NCI-H345 treated with DMSO at 0.1 percent for 48 hours (cell line): ENCODE results near the gene HOXB7.

Experiments
- DNase-seq: peaks from one replicate; lab custom pipeline; 2025; ENCODE audit not compliant: unreplicated experiment; lab: John Stamatoyannopoulos, UW

HOXB7 gene

GRCh38 chr17:48569674-48570324 is 41.0 kb downstream of the HOXB7 start:
- no peak for DNase-seq

GRCh38 chr17:48569240-48569582 is 41.6 kb downstream of the HOXB7 start:
- DNase-seq: no peak

- DNase-seq: no peak
Measured at GRCh38 chr17:48568499-48569239, 42.1 kb downstream of the HOXB7 start.

GRCh38 chr17:48567646-48568354 is 43.0 kb downstream of the HOXB7 start:
- DNase-seq: no peak

GRCh38 chr17:48567209-48567608 is 43.6 kb downstream of the HOXB7 start:
- no peak for DNase-seq

- no peak for DNase-seq
Measured at GRCh38 chr17:48566717-48567116, 44.1 kb downstream of the HOXB7 start.

- DNase-seq: no peak
Measured at GRCh38 chr17:48565925-48566710, 44.7 kb downstream of the HOXB7 start.

GRCh38 chr17:48565022-48565554 is 45.7 kb downstream of the HOXB7 start:
- no peak for DNase-seq

- DNase-seq: no peak
Measured at GRCh38 chr17:48564188-48565021, 46.4 kb downstream of the HOXB7 start.

GRCh38 chr17:48563867-48564187 is 47.0 kb downstream of the HOXB7 start:
- no peak for DNase-seq

- DNase-seq: no peak
Measured at GRCh38 chr17:48563385-48563838, 47.4 kb downstream of the HOXB7 start.

- DNase-seq: no peak
Measured at GRCh38 chr17:48562934-48563333, 47.9 kb downstream of the HOXB7 start.

- DNase-seq: no peak
Measured at GRCh38 chr17:48561884-48562810, 48.7 kb downstream of the HOXB7 start.

GRCh38 chr17:48559840-48560817 is 50.7 kb downstream of the HOXB7 start:
- no peak for DNase-seq

GRCh38 chr17:48559122-48559839 is 51.5 kb downstream of the HOXB7 start:
- DNase-seq: no peak

- no peak for DNase-seq
Measured at GRCh38 chr17:48558831-48559121, 52.0 kb downstream of the HOXB7 start.

GRCh38 chr17:48558057-48558830 is 52.6 kb downstream of the HOXB7 start:
- no peak for DNase-seq
